Tibial nerve (tissue), 4 donors: ENCODE data around the gene COL4A1.

Experiments used
- CTCF ChIP-seq, 5 experiments: fragments of 200-600 bp in 3 of 5; fragments of 450-650 bp in 2 of 5; sonication (generic) in 3 of 5; IDR thresholded peaks; one replicate each; pipeline ENCODE4 v1.5.1; 2016 to 2019; ENCODE audit warnings: antibody characterized with exemption in 5 of 5, mild to moderate bottlenecking in 3 of 5, moderate library complexity in 2 of 5
- EP300 ChIP-seq, 2 donors: sonication (generic); formaldehyde crosslinking; IDR thresholded peaks; one replicate each; pipeline ENCODE4 v1.6.1; 2017; ENCODE audit warnings: antibody characterized with exemption in 2 of 2, mild to moderate bottlenecking in 1 of 2
- POLR2A ChIP-seq, 2 donors: fragments of 450-650 bp; IDR thresholded peaks; one replicate each; pipeline ENCODE4 v1.6.1; 2017; ENCODE audit warnings: antibody characterized with exemption in 2 of 2, mild to moderate bottlenecking in 2 of 2, moderate library complexity in 2 of 2

DNA sequence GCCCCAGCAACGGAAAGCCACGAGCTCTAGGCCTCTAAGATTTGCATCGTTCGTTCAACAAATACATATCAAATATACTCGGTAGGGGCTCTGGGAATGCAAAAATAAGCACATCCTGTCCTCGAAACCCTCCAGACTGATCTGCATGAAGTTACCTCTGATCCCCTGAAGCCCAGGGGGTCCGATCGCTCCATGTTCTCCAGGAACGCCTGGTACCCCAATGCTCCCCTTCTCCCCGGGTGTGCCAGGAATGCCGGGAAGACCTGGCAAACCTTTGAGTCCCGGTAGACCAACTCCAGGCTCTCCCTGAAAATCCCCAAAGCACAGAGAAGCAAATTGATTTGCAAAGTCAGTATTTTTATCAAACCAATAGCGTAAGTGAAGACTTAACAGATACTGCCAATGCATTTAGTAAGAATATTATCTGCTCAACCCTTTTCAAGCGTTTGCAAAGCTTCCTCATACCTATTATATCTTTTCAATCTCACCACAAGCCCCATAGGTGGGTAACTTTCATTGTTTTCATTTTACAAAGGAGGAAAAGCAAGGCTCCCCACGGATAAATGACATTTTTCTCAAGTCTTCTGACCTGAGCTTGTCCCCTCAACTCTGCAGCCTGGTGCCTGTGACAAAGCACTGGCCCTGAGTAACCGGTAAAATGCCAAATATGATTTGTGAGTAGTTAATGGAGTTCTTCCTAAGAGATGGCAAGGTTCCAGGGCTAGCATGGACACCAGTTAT, 127.7 kb downstream of the COL4A1 start:
- TF ChIP-seq CTCF (IDR thresholded peaks at IDR 0.05) (no peak), POLR2A (IDR thresholded peaks at IDR 0.05) (no peak), EP300 (IDR thresholded peaks at IDR 0.05) (no peak)
